ENCODE data around the gene LGI4.

DNA sequence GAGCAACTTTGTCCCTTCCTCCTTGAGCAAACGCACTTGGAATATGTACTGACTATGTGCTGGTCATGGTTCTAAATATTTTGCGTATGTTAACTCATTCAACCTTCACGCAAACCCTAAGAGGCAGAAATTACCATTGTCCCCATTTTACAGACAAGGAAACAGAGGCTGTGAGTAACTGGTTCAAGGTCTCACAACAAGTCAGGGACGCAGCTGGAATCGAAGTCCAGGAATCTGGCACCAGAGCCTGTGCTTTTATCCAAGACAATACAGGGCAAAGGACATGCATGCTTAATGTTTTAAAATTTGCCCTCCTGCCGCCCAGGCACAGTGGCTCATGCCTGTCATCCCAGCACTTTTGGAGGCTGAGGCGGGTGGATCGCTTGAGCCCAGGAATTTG, 24.7 kb upstream of the LGI4 start:
- TF ChIP-seq POLR2A (IDR thresholded peaks at IDR 0.05; ENCODE audit: low read length) (no peak), ZSCAN20 (CRISPR knock-in tag; IDR thresholded peaks at IDR 0.05) (no peak), RFX5 (IDR thresholded peaks at IDR 0.05) (no peak), ZFP36 (IDR thresholded peaks at IDR 0.05; ENCODE audit: borderline replicate concordance, partially characterized antibody) (no peak), HEYL (CRISPR knock-in tag; IDR thresholded peaks at IDR 0.05) (no peak), RARB (CRISPR knock-in tag; IDR thresholded peaks at IDR 0.05) (no peak), RAD21 (conservative IDR thresholded peaks at IDR 0.05 in 1 of 2, IDR thresholded peaks at IDR 0.05 in 1 of 2) (no peak), TFCP2L1 (CRISPR knock-in tag; IDR thresholded peaks at IDR 0.05) (no peak), EHF (CRISPR knock-in tag; IDR thresholded peaks at IDR 0.05) (no peak)
- TF ChIP-seq, protein P1, sequence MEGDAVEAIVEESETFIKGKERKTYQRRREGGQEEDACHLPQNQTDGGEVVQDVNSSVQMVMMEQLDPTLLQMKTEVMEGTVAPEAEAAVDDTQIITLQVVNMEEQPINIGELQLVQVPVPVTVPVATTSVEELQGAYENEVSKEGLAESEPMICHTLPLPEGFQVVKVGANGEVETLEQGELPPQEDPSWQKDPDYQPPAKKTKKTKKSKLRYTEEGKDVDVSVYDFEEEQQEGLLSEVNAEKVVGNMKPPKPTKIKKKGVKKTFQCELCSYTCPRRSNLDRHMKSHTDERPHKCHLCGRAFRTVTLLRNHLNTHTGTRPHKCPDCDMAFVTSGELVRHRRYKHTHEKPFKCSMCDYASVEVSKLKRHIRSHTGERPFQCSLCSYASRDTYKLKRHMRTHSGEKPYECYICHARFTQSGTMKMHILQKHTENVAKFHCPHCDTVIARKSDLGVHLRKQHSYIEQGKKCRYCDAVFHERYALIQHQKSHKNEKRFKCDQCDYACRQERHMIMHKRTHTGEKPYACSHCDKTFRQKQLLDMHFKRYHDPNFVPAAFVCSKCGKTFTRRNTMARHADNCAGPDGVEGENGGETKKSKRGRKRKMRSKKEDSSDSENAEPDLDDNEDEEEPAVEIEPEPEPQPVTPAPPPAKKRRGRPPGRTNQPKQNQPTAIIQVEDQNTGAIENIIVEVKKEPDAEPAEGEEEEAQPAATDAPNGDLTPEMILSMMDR (IDR thresholded peaks at IDR 0.05), result no peak
- TF ChIP-seq, protein P2, sequence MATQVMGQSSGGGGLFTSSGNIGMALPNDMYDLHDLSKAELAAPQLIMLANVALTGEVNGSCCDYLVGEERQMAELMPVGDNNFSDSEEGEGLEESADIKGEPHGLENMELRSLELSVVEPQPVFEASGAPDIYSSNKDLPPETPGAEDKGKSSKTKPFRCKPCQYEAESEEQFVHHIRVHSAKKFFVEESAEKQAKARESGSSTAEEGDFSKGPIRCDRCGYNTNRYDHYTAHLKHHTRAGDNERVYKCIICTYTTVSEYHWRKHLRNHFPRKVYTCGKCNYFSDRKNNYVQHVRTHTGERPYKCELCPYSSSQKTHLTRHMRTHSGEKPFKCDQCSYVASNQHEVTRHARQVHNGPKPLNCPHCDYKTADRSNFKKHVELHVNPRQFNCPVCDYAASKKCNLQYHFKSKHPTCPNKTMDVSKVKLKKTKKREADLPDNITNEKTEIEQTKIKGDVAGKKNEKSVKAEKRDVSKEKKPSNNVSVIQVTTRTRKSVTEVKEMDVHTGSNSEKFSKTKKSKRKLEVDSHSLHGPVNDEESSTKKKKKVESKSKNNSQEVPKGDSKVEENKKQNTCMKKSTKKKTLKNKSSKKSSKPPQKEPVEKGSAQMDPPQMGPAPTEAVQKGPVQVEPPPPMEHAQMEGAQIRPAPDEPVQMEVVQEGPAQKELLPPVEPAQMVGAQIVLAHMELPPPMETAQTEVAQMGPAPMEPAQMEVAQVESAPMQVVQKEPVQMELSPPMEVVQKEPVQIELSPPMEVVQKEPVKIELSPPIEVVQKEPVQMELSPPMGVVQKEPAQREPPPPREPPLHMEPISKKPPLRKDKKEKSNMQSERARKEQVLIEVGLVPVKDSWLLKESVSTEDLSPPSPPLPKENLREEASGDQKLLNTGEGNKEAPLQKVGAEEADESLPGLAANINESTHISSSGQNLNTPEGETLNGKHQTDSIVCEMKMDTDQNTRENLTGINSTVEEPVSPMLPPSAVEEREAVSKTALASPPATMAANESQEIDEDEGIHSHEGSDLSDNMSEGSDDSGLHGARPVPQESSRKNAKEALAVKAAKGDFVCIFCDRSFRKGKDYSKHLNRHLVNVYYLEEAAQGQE (IDR thresholded peaks at IDR 0.05), result no peak

All from A549 (cell line).